ENCODE results near the gene EPHA6. TPM values are rescaled to one million over a fixed set of nuclear protein-coding genes. Genes with fewer than 3 reads are reported as not detected.
"Not testable (repeated sequence)": the region's sequence is repeated elsewhere in the genome, so short reads cannot be mapped to it uniquely, and the experiment has no call there.

Gene EPHA6
- total RNA-seq, 1 donor from 2014 or later = 2.4 TPM

DNA sequence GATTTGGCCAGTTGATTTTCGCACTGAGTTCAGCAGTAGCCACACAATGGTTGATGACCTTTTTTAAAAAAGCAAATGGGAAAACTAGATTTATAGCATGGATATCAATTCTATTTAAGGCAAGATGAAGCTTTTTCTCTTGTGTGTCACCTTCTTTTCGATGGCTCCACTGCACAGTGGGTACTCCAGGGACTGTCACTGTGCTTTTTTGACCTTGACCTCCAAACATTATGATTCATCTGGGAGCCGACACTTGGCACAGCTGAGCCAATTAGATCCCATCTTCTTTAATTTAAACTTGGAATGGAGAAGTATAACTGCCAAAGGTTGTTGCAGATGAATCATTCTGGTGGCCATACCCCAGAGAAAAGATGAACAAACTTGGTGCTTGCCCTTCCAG is 367.3 kb downstream of the EPHA6 start:
- no peak for DNase-seq (ENCODE audit: low spot score)

DNA sequence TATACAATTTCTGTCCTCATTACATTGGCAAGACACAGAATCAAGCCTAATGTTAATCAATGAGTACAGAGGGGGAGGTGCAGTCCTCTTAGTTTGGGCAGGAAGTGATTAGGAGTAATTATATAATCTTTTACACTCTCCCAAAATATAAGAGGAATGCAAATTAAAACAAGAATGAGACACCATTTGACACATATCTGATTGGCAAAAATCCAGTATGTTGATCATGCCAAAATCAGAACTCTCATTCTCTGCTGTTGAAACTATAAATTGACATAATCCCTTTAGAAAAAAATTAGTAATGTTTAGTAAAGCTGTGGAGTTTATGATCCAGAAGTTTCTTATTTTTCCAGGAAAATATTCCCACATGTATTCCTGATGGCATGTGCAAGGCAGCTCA is 373.4 kb downstream of the EPHA6 start:
- DNase-seq (ENCODE audit: low spot score) = no peak

DNA sequence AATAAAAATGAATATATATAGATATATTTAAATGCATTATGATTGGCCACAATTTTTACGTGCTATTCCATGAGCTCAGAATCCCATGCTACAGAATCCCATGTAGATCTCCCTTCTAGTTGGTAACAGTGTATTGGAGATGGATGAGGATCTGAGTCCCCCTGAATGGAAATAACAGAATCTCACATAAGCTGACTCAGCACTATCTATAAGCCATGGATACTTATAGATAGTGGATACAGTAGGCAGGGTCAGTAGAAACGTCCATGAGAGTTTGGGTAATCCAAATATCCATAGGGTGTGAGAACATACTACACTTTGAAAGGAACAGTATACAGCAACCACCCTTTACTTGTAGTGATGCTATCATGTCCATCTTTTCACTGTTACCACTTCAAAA is 375.4 kb downstream of the EPHA6 start:
- no peak for DNase-seq (ENCODE audit: low spot score)

- DNase-seq (ENCODE audit: low spot score) = no peak
These were observed 382.7 kb downstream of the EPHA6 start for GRCh38 chr3:97197083-97197482.

DNA sequence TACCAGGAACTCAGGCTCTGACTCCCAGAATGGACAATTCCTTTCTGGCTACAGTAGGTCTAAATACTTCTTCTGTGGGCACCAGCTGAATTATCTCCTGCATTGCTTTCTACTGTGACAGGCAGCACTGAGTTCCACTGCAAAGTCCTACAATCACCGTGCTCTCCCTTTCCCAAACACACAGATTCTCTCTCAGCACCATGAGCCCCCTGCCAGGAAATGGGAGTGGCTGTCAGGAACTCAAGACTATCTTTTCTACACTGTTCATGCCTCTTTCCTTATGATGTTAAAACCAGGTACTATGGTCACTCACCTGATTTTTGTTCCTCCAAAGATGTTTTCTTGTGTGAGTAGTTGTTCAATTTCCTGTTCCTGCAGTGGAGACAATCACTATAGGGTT is 383.4 kb downstream of the EPHA6 start:
- no peak for DNase-seq (ENCODE audit: low spot score)

DNA sequence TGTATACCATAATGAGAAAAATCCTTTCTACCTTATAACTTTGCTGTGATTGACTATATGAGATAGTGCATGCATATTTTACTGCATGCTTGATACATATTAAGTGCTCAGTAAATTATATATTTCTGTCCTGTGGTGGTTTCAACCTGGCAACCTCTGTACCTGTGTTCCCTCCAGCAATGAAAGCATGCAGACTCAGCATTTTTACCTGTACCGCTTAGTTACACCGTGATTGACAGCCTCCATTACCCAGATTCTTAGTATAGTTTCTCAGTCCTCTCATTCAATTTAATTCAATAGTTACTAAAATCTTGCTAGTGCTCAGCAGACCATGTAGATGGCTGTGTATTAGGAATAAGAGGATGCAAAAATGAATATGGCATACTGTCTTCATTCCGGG is 386.0 kb downstream of the EPHA6 start:
- DNase-seq (ENCODE audit: low spot score) = no peak

DNA sequence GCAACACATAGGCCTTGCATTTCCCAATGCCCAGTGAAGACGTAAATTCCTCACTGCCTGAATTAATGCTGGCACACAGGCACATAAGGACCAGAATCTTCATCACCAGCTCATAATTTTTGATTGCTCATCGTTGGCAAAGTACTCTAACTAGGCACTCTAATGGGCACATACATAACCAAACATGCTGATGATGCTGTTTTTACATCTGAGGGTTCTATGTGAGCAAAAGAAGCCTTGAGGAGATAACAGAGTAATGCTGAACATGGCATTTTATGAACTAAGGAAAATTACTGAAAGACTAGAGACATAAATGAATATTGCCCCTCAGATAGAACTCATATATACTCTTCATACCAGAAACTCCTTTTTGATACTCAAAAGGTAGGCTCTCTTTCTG is 387.4 kb downstream of the EPHA6 start:
- no peak for DNase-seq (ENCODE audit: low spot score)

GRCh38 chr3:97228966-97229365 is 414.6 kb downstream of the EPHA6 start:
- no peak for DNase-seq (ENCODE audit: low spot score)

GRCh38 chr3:97230486-97230885 is 416.1 kb downstream of the EPHA6 start:
- DNase-seq (ENCODE audit: low spot score) = no peak

- peak; percentile 41 for DNase-seq (ENCODE audit: low spot score)
These were observed 418.1 kb downstream of the EPHA6 start for GRCh38 chr3:97232393-97233034.

- DNase-seq (ENCODE audit: low spot score) = no peak
These were observed 420.8 kb downstream of the EPHA6 start for GRCh38 chr3:97235179-97235578.

DNA sequence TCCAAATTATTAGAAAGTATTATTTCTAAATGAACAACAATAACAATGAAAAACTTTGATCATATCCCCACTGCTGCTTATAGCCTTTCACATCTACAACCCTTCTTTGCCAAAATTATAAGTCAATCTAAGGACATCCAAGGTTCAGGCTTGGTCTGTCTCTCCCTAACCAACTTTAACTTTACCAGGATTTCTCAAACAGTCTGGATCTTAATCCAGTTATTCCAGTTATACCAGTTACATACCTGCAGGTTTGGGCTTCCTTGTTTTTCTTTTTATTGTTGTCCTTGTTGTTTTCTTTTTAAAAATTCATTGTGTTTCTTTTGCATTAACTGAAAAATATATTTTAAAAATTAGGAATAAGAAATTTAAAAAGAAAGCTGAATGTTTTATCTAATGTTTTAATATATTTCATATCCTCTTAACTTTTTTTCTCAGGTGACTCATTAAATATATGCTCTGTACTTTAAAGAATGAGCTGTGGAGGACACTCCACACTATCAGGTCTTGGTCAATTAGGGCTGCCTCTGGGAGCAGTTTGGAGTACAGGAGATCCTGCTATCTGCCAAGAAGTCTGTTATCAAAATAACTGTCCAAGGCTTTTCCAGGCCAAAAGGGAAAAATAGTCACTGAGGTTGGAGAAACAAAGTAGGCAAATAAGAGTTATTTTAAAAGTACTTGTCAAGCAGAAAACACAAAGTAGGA is 421.4 kb downstream of the EPHA6 start:
- no peak for DNase-seq (ENCODE audit: low spot score)

- DNase-seq (ENCODE audit: low spot score) = no peak
These were observed 427.0 kb downstream of the EPHA6 start for GRCh38 chr3:97241417-97241816.

- no peak for DNase-seq (ENCODE audit: low spot score)
These were observed 431.0 kb downstream of the EPHA6 start for GRCh38 chr3:97245201-97245910.

- no peak for DNase-seq (ENCODE audit: low spot score)
These were observed 441.7 kb downstream of the EPHA6 start for GRCh38 chr3:97256060-97256459.

DNA sequence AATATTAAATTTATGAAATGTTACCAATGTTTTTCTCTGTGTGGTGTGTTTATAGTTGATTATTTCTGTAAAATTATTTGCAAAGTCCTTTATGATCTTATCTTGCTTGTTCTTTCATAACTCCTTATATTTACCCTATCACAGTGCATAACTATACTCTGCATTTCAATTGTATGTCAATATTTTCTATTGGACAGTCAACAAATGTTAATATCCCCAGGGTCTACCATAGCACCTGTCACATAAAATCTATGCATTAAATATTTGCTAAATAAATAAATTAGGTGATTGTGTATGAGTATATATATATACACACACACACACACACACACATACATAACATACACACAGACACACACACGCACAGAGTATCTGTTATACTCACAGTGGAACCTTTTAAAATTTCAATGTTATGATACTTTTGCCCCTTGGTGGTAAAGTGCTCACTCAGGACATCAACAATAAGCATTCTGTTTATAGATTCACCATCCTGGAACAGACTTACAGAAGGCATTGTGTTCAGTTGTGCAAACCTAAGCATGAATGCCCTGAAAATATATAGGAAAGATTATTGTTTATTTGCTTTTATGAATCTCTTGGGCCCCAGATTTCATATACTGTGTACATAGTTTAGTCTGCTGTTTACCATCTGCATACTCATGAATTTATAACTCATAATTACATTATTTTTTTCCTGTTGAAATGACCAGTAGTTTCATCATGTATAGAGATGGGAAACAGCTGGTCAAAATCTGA is 443.7 kb downstream of the EPHA6 start:
- DNase-seq (ENCODE audit: low spot score) = no peak

DNA sequence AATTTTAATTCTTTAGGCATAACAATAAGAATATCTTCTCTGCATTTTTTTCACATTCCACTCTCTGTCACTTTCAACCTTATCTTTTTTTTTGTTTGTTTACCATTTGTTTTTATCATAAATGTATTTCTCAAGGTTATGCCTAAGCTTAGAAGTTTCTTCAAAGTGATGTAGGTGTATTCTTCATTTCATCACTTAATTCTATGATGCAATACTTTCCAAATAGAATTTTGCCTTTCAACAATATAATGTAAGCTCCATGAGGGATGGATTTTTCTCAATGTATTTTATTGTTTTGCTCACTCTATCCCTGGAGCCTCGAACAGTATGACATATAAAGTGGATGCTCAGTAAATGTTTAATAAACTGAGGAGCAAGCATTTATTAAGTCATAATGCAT is 444.9 kb downstream of the EPHA6 start:
- DNase-seq (ENCODE audit: low spot score) = no peak

- no peak for DNase-seq (ENCODE audit: low spot score)
These were observed 449.8 kb downstream of the EPHA6 start for GRCh38 chr3:97264180-97264579.

DNA sequence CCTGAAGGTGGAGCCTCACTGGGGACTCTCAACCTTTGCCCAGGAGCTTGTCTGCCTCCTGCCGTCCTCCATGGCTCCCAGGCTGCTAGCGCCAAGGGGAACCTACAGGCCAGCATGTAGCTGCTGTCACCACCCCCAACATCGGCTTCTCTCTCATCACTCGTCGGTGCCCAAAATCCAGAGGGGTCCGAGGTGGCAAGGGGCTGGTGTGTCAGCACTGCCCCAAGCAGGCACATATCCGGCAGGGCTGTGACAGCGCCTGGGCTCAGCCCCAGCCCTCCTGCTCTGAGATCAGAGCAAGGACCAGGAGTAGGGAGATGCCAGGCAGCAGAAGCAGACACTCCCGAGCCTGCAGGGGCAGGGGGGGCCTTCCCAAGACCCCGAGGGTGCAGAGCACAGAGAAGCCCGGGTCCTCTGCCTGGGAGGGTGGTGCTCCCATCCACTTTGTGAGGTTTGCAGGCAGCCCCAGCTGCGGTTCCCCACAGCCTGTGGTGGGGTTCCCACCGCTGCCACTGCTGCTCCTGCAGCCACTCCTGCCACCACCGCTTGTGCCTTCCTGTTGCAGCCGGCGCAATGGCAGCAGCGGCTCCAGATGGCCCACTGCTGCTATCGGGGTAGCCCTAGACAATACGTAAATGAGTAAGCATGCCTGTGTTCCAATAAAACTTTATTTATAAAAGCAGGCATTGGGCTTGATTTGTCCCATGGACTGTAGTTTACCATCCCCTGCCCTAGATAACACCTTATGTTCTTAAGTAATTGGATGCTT is 451.0 kb downstream of the EPHA6 start:
- no peak for DNase-seq (ENCODE audit: low spot score)

DNA sequence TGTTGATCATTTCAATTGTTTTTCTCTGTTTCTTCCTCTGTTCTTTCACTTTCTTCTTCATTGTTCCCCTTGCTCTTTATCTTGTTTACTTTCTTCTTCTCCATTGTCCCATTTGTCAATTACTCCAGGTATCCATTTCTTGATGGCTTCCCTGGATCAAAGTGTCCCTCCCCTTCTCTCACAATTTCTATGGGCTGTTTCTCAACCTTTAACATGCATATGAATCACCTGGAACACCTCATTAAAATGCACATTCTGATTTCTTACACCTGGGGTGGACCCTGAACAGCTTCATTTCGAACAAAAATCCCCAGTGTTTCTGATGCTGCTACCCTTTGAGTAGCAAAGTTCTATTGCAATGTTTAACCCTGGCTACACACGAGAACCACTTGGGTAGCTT is 454.8 kb downstream of the EPHA6 start:
- DNase-seq (ENCODE audit: low spot score) = no peak

DNA sequence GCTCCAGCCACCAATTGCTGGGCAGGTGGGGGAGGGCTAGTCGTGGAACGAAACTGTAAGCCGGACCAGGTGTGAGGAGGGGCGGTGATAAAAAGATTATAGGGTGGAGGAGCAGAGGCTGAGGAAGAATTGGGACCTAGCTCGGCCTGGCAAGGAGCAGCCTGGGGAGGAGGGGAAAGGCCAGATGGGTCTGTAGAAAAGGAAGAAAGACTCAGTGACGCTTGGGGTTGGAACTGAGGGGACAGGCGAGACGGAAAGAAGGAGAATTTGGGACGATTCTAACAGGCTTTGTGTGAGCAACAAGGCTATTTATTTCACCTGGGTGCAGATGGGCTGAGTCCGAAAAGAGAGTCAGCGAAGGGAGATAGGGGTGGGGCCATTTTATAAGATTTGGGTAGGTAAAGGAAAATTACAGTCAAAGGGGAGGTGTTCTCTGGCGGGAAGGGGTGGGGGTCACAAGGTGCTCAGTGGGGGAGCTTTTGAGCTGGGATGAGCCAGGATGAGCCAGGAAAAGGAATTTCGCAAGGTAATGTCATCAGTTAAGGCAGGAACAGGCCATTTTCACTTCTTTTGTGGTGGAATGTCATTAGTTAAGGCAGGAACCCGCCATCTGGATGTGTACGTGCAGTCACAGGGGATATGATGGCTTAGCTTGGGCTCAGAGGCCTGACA is 462.6 kb downstream of the EPHA6 start:
- not testable (repeated sequence) for DNase-seq (ENCODE audit: low spot score)
